Breast epithelium (tissue), 4 donors: ENCODE results near the gene RYR3. TPM values are rescaled to one million over a fixed set of nuclear protein-coding genes. Genes with fewer than 3 reads are reported as not detected.

Experiments
- DNase-seq, 2 donors: peaks; one replicate each; pipeline ENCODE4 v3.0.0-alpha.2; 2019; ENCODE audit warnings: low spot score in 2 of 2
- H3K27ac ChIP-seq, 2 donors: fragments of 200-600 bp; sonication (generic) in 1 of 2; one replicate each; pipeline ENCODE4 v1.5.1; 2016 to 2019; ENCODE audit warnings: mild to moderate bottlenecking in 1 of 2
- H3K27me3 ChIP-seq, 2 donors: fragments of 200-600 bp; sonication (generic) in 1 of 2; one replicate each; pipeline versions ENCODE4 v1.5.1 to v1.6.0; 2017 to 2019; ENCODE audit warnings: control low read depth in 1 of 2, mild to moderate bottlenecking in 1 of 2
- H3K36me3 ChIP-seq: fragments of 200-600 bp; one replicate; pipeline ENCODE4 v1.5.1; 2019
- H3K4me1 ChIP-seq, 2 donors: fragments of 200-600 bp; sonication (generic); one replicate each; pipeline ENCODE4 v1.5.1; 2016 to 2019; ENCODE audit warnings: control low read depth in 1 of 2
- H3K4me3 ChIP-seq, 3 donors: fragments of 200-600 bp; sonication (generic); 1 replicate in 2 of 3; 2 replicates in 1 of 3; pipeline ENCODE4 v1.5.1; 2016 to 2019; ENCODE audit warnings: mild to moderate bottlenecking in 3 of 3, moderate library complexity in 2 of 3
- H3K9me3 ChIP-seq, 2 donors: fragments of 200-600 bp; sonication (generic) in 1 of 2; one replicate each; pipeline ENCODE4 v1.5.1; 2016 to 2019; ENCODE audit warnings: control low read depth in 1 of 2
- POLR2A ChIP-seq: fragments of 450-650 bp; IDR thresholded peaks from one replicate; pipeline ENCODE4 v1.6.1; 2016; ENCODE audit warnings: antibody characterized with exemption, mild to moderate bottlenecking, moderate library complexity
- POLR2AphosphoS5 ChIP-seq, 3 donors: sonication (generic); formaldehyde crosslinking; IDR thresholded peaks; one replicate each; pipeline ENCODE4 v1.6.1; 2017; ENCODE audit warnings: antibody characterized with exemption in 3 of 3
- intact Hi-C: fragments of 100-400 bp; cut with DNase I; formaldehyde crosslinking; loops from one replicate; pipeline ENCODE4 v1.15.1; 2023; ENCODE audit warnings: low total_unique reads
- total RNA-seq, 3 donors: library from RNA; depleted of rRNA; stranded (reverse); fragments of >200 nt; gene quantifications; one replicate each; pipeline ENCODE4 v1.1.0, GENCODE V29; 2016
- TF ChIP-seq, protein P1 (sequence below), 3 donors: fragments of 450-650 bp; IDR thresholded peaks; one replicate each; pipeline ENCODE4 v1.5.1; 2016 to 2017; ENCODE audit warnings: antibody characterized with exemption in 3 of 3, mild to moderate bottlenecking in 3 of 3, moderate library complexity in 3 of 3

The RYR3 gene
- total RNA-seq, 3 donors from 2014 or later = 1.8 to 4.2 (median 2.6) TPM

GRCh38 chr15:33377204-33377603 lies 66.4 kb downstream of the RYR3 start:
- Histone ChIP-seq H3K4me1 (no peaks in the 10 kb centered on the region), H3K27ac (no peak overlapping the region), H3K36me3 (no peaks in the 10 kb centered on the region), H3K9me3 (no peaks in the 10 kb centered on the region), H3K4me3 (no peak overlapping the region), H3K27me3 (no peaks in the 10 kb centered on the region)
- no peak for DNase-seq
- TF ChIP-seq POLR2A (no peak), POLR2AphosphoS5 (IDR thresholded peaks at IDR 0.05) (no peak)
- TF ChIP-seq, protein P1, sequence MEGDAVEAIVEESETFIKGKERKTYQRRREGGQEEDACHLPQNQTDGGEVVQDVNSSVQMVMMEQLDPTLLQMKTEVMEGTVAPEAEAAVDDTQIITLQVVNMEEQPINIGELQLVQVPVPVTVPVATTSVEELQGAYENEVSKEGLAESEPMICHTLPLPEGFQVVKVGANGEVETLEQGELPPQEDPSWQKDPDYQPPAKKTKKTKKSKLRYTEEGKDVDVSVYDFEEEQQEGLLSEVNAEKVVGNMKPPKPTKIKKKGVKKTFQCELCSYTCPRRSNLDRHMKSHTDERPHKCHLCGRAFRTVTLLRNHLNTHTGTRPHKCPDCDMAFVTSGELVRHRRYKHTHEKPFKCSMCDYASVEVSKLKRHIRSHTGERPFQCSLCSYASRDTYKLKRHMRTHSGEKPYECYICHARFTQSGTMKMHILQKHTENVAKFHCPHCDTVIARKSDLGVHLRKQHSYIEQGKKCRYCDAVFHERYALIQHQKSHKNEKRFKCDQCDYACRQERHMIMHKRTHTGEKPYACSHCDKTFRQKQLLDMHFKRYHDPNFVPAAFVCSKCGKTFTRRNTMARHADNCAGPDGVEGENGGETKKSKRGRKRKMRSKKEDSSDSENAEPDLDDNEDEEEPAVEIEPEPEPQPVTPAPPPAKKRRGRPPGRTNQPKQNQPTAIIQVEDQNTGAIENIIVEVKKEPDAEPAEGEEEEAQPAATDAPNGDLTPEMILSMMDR (IDR thresholded peaks at IDR 0.05) = no peak
- intact Hi-C loops = no loop called here

DNA sequence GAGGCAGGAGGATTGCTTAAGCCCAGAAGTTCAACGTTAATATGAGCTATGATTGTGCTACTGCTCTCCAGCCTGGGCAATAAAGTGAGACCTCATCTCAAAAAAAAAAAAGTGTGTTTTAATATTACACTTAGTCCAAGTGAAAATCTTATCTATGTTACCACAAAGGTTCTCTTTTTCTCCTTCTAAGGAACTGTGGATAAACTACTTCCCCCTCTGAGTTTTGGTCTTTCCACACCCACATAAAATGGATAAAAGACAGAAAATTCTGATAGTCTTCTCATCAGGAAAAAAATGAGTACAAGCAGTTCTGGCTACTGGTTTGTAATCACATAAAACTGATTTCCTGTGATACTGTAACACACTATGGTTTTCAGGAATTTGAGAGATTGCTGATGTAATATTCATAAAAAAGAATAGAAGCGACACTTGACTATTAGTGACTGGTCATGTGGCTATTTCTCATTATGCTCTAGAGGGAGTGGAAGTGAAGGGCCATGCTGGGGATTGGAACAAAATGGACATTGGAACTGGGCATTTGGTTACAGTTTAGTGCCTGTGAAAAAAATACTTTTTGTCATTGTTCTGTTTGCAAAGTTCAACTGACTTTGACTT lies 68.2 kb downstream of the RYR3 start:
- no peaks in the 10 kb centered on the region for H3K36me3 ChIP-seq
- no peak for TF ChIP-seq POLR2AphosphoS5 (IDR thresholded peaks at IDR 0.05)
- TF ChIP-seq, protein P1 (IDR thresholded peaks at IDR 0.05) = no peak
- TF ChIP-seq POLR2A = no peak
- no peaks in the 10 kb centered on the region for H3K27me3 ChIP-seq
- H3K9me3 ChIP-seq = no peaks in the 10 kb centered on the region
- no peak for DNase-seq
- H3K4me3 ChIP-seq = no peak overlapping the region
- H3K4me1 ChIP-seq = no peaks in the 10 kb centered on the region
- H3K27ac ChIP-seq = no peak overlapping the region
- intact Hi-C loops = no loop called here

GRCh38 chr15:33380406-33380805 lies 69.6 kb downstream of the RYR3 start:
- Histone ChIP-seq H3K9me3 (no peaks in the 10 kb centered on the region), H3K27ac (no peak overlapping the region), H3K36me3 (no peaks in the 10 kb centered on the region), H3K4me3 (no peak overlapping the region), H3K4me1 (no peaks in the 10 kb centered on the region), H3K27me3 (no peaks in the 10 kb centered on the region)
- intact Hi-C loops = no loop called here
- DNase-seq = no peak
- TF ChIP-seq, protein P1 (IDR thresholded peaks at IDR 0.05) = no peak
- TF ChIP-seq POLR2AphosphoS5 (IDR thresholded peaks at IDR 0.05) = no peak
- no peak for TF ChIP-seq POLR2A

DNA sequence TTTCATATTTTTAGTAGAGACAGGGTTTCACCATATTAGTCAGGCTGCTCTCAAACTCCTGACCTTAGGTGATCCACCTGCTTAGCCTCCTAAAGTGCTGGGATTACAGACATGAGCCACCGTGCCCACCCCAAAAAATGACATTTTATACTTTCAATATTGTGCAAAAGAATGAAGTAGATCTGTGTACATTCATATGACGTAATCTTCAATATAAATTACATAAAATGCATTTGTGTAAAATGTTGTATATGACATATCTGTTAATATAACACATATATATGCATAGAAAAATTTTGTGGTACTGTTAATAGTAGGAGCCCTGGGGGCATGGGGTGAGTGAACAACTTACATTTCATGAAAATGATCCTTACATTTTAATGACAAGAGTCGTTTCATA lies 71.7 kb downstream of the RYR3 start:
- Histone ChIP-seq H3K36me3 (no peaks in the 10 kb centered on the region), H3K9me3 (no peaks in the 10 kb centered on the region), H3K4me3 (no peak overlapping the region), H3K27me3 (no peaks in the 10 kb centered on the region), H3K27ac (no peak overlapping the region), H3K4me1 (no peaks in the 10 kb centered on the region)
- DNase-seq = no peak
- TF ChIP-seq POLR2A = no peak
- TF ChIP-seq, protein P1 (IDR thresholded peaks at IDR 0.05) = no peak
- no peak for TF ChIP-seq POLR2AphosphoS5 (IDR thresholded peaks at IDR 0.05)
- intact Hi-C loops = no loop called here

DNA sequence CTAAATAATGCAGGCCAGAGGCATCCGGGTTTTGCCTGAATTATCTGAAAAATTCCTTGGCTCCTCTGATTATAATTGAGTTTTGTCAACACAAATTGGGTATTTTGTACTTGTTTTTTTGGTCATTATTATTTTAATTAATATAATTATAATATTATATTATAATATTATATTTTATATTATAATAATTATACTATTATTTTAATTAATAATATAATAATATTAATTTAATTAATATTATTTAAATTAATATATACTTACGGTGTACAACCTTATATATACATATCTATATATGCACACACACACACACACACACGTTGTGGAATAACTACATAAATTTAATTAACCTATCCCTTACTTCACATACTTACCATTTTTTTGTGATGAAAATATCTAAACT lies 73.5 kb downstream of the RYR3 start:
- intact Hi-C loops = no loop called here
- no peak overlapping the region for H3K4me3 ChIP-seq
- H3K36me3 ChIP-seq = no peaks in the 10 kb centered on the region
- no peak overlapping the region for H3K27ac ChIP-seq
- no peak for DNase-seq
- no peaks in the 10 kb centered on the region for H3K27me3 ChIP-seq
- TF ChIP-seq POLR2A (no peak), POLR2AphosphoS5 (IDR thresholded peaks at IDR 0.05) (no peak)
- TF ChIP-seq, protein P1 (IDR thresholded peaks at IDR 0.05) = no peak
- no peaks in the 10 kb centered on the region for H3K9me3 ChIP-seq
- H3K4me1 ChIP-seq = no peaks in the 10 kb centered on the region
